Uterus (tissue), 4 donors: Measurements from ENCODE around the gene SLC38A2. TPM values are rescaled to one million over a fixed set of nuclear protein-coding genes. Genes with fewer than 3 reads are reported as not detected.

Experiments used
- DNase-seq, 2 donors: peaks; one replicate each; pipeline ENCODE4 v3.0.0-alpha.2; 2019 to 2020
- H3K27ac ChIP-seq, 2 donors: fragments of 200-600 bp; sonication (generic); 1 replicate in 1 of 2; 2 replicates in 1 of 2; pipeline ENCODE4 v1.5.1; 2016 to 2018
- H3K27me3 ChIP-seq, 2 donors: fragments of 200-600 bp; sonication (generic); one replicate each; pipeline ENCODE4 v1.5.1; 2018 to 2019; ENCODE audit warnings: control low read depth in 1 of 2
- H3K36me3 ChIP-seq, 2 donors: fragments of 200-600 bp; sonication (generic); one replicate each; pipeline ENCODE4 v1.5.1; 2019; ENCODE audit warnings: control low read depth in 1 of 2
- H3K4me1 ChIP-seq, 2 donors: fragments of 200-600 bp; sonication (generic); one replicate each; pipeline ENCODE4 v1.5.1; 2018 to 2019; ENCODE audit warnings: control low read depth in 1 of 2
- H3K4me3 ChIP-seq, 2 donors: fragments of 200-600 bp; sonication (generic); 1 replicate in 1 of 2; 2 replicates in 1 of 2; pipeline ENCODE4 v1.5.1; 2018 to 2019; ENCODE audit warnings: mild to moderate bottlenecking in 1 of 2
- H3K9me3 ChIP-seq, 2 donors: fragments of 200-600 bp; sonication (generic); one replicate each; pipeline ENCODE4 v1.5.1; 2019; ENCODE audit warnings: control low read depth in 1 of 2
- POLR2A ChIP-seq, 2 donors: fragments of 450-650 bp; IDR thresholded peaks; one replicate each; pipeline ENCODE4 v1.6.1; 2016; ENCODE audit warnings: antibody characterized with exemption in 2 of 2, mild to moderate bottlenecking in 1 of 2, moderate library complexity in 1 of 2
- intact Hi-C: fragments of 100-400 bp; cut with DNase I; formaldehyde crosslinking; loops from one replicate; pipeline ENCODE4 v1.15.1; 2023; ENCODE audit warnings: low total_unique reads
- total RNA-seq, 4 donors: library from RNA; depleted of rRNA in 3 of 4; stranded (reverse); fragments of >200 nt in 3 of 4; gene quantifications; one replicate each; pipeline versions ENCODE4 v1.1.0 to v1.2.4, GENCODE V29; 2014 to 2023
- TF ChIP-seq, protein P1 (sequence below), 4 experiments: fragments of 200-600 bp in 2 of 4; fragments of 450-650 bp in 2 of 4; sonication (generic) in 2 of 4; IDR thresholded peaks; one replicate each; pipeline ENCODE4 v1.5.1; 2016 to 2019; ENCODE audit warnings: antibody characterized with exemption in 4 of 4, mild to moderate bottlenecking in 2 of 4, moderate library complexity in 1 of 4
- donor health status: DM: yes; HTN: yes; CAD: no.

SLC38A2 gene
- total RNA-seq, 4 donors from 2014 or later: 234 to 487 (median 372) TPM

GRCh38 chr12:46407361-46407760 lies 34.8 kb upstream of the SLC38A2 start:
- H3K4me3 ChIP-seq: no peak overlapping the region
- TF ChIP-seq, protein P1, sequence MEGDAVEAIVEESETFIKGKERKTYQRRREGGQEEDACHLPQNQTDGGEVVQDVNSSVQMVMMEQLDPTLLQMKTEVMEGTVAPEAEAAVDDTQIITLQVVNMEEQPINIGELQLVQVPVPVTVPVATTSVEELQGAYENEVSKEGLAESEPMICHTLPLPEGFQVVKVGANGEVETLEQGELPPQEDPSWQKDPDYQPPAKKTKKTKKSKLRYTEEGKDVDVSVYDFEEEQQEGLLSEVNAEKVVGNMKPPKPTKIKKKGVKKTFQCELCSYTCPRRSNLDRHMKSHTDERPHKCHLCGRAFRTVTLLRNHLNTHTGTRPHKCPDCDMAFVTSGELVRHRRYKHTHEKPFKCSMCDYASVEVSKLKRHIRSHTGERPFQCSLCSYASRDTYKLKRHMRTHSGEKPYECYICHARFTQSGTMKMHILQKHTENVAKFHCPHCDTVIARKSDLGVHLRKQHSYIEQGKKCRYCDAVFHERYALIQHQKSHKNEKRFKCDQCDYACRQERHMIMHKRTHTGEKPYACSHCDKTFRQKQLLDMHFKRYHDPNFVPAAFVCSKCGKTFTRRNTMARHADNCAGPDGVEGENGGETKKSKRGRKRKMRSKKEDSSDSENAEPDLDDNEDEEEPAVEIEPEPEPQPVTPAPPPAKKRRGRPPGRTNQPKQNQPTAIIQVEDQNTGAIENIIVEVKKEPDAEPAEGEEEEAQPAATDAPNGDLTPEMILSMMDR (IDR thresholded peaks at IDR 0.05): no peak
- no peak for TF ChIP-seq POLR2A (IDR thresholded peaks at IDR 0.05)
- H3K27ac ChIP-seq: peak overlapping the region; percentile 86 to 97
- no peaks in the 10 kb centered on the region for H3K27me3 ChIP-seq
- peaks cover 14 to 30% of the 10 kb centered on the region in 2 donors for H3K4me1 ChIP-seq
- H3K9me3 ChIP-seq: no peaks in the 10 kb centered on the region
- H3K36me3 ChIP-seq: no peaks in the 10 kb centered on the region
- intact Hi-C loops: loop anchor here (10.0 kb wide), 1 partner anchor 47 kb away; no protein-coding TSS in a partner anchor
- DNase-seq: no peak

DNA sequence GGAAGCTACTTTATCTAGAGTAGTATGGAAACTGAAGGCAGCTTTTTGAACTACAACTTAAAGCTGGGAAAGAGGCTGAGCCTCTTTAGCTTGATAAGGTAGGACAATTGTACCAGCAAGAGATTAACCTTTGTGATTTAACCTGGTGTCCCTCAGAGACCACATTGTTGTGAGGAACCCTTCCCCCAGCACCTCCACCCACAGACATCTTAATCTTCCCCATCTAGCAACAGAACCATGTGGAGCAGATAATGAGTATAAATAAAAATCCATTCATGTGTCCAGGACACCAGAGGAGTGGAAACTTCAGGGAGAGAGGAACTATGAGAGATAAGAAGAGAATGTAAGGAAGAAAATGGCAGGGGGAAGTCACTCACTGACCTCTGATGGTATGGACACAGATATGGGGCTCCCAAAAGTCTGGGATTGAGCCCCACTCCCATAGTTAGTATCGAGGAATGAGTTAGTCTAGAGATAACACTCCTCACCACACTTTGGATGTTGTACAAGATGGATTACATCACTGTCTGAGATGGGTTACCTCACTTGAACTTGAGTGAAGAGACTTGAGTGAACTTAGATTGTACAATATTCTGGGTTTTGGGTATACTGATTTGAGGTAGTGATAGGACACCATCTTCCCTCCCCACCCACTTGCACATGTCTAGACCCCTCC lies 33.9 kb upstream of the SLC38A2 start:
- peak overlapping the region; percentile 86 to 97 for H3K27ac ChIP-seq
- H3K4me1 ChIP-seq: peaks cover 14 to 30% of the 10 kb centered on the region in 2 donors
- no peaks in the 10 kb centered on the region for H3K9me3 ChIP-seq
- intact Hi-C loops: loop anchor here (10.0 kb wide), 1 partner anchor 48 kb away; no protein-coding TSS in a partner anchor
- H3K36me3 ChIP-seq: no peaks in the 10 kb centered on the region
- DNase-seq: no peak
- H3K4me3 ChIP-seq: no peak overlapping the region
- TF ChIP-seq, protein P1 (IDR thresholded peaks at IDR 0.05): no peak
- TF ChIP-seq POLR2A (IDR thresholded peaks at IDR 0.05): no peak
- H3K27me3 ChIP-seq: no peaks in the 10 kb centered on the region

DNA sequence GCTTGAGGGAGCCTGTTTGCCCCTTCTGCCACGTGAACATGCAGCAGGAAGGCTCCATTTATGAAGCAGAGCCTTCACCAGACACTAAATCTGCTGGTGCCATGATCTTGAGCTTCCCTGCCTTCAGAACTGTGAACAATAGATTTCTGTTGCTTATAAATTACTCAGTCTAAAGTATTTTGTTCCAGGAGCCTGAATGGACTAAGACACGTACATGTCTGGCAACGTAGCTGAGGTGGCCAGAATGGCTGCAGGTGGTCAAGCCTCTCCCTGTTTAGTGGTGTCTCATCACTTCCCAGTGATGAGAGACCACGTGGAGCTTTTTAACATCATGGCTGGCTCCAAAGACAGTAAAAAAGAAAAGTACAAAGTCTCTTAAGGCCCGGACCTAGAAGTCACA lies 32.2 kb upstream of the SLC38A2 start:
- TF ChIP-seq, protein P1 (IDR thresholded peaks at IDR 0.05): no peak
- TF ChIP-seq POLR2A (IDR thresholded peaks at IDR 0.05): no peak
- intact Hi-C loops: loop anchor here (10.0 kb wide), 1 partner anchor 50 kb away; no protein-coding TSS in a partner anchor
- no peak for DNase-seq
- Histone ChIP-seq H3K27me3 (no peaks in the 10 kb centered on the region), H3K4me1 (peaks cover 14 to 23% of the 10 kb centered on the region in 2 donors), H3K36me3 (no peaks in the 10 kb centered on the region), H3K4me3 (no peak overlapping the region), H3K9me3 (no peaks in the 10 kb centered on the region), H3K27ac (peak overlapping the region; percentile 86 to 97)

- Histone ChIP-seq H3K4me3 (no peak overlapping the region), H3K9me3 (no peaks in the 10 kb centered on the region), H3K4me1 (peaks cover 14 to 23% of the 10 kb centered on the region in 2 donors), H3K36me3 (no peaks in the 10 kb centered on the region), H3K27ac (peak overlapping the region; percentile 86 to 97), H3K27me3 (no peaks in the 10 kb centered on the region)
- no peak for DNase-seq
- no peak for TF ChIP-seq POLR2A (IDR thresholded peaks at IDR 0.05)
- TF ChIP-seq, protein P1 (IDR thresholded peaks at IDR 0.05): no peak
- intact Hi-C loops: loop anchor here (10.0 kb wide), 1 partner anchor 51 kb away; no protein-coding TSS in a partner anchor
These were observed 31.7 kb upstream of the SLC38A2 start for GRCh38 chr12:46404225-46404631.

GRCh38 chr12:46403719-46404070 lies 31.1 kb upstream of the SLC38A2 start:
- no peak for TF ChIP-seq POLR2A (IDR thresholded peaks at IDR 0.05)
- TF ChIP-seq, protein P1 (IDR thresholded peaks at IDR 0.05): no peak
- H3K4me3 ChIP-seq: no peak overlapping the region
- H3K4me1 ChIP-seq: peaks cover 14 to 23% of the 10 kb centered on the region in 2 donors
- peak overlapping the region; percentile 86 to 97 for H3K27ac ChIP-seq
- no peak for DNase-seq
- no peaks in the 10 kb centered on the region for H3K36me3 ChIP-seq
- no peaks in the 10 kb centered on the region for H3K27me3 ChIP-seq
- H3K9me3 ChIP-seq: no peaks in the 10 kb centered on the region
- intact Hi-C loops: loop anchor here (10.0 kb wide), 1 partner anchor 51 kb away; no protein-coding TSS in a partner anchor
